PC-3 (cell line): ENCODE data around the gene SLC45A3. TPM values are rescaled to one million over a fixed set of nuclear protein-coding genes. Genes with fewer than 3 reads are reported as not detected.
A peak's percentile ranks its signal among the peaks of the same experiment; 100 is the strongest.

ENCODE experiments used
- ATAC-seq: fragments of 200-7000 bp; cut with Tn5 transposase; 2 replicates; pipeline ENCODE4 v1.9.1; 2020; ENCODE audit warnings: mild to moderate bottlenecking, moderate library complexity
- BruUV-seq: library from RNA; stranded (reverse); fragments of 400-500 nt; replicated peaks from 2 replicates; lab custom pipeline; 2021; lab: Mats Ljungman, UMichigan
- CTCF ChIA-PET: fragments of 300-600 bp; sonication (Branson Sonifier 250); formaldehyde crosslinking; loops from one replicate; lab custom pipeline; 2022; ENCODE audit warnings: antibody characterized with exemption; lab: Charles Lee
- POLR2A ChIA-PET: fragments of 300-600 bp; sonication (Branson Sonifier 250); formaldehyde crosslinking; loops from one replicate; lab custom pipeline; 2022; ENCODE audit warnings: antibody characterized with exemption; ENCODE audit not compliant: unreplicated experiment; lab: Charles Lee
- DNase-seq: peaks from one replicate; pipeline ENCODE4 v3.0.0-alpha.2; 2015
- H2AFZ ChIP-seq: fragments of 300-600 bp; sonication (generic); 2 replicates; pipeline ENCODE4 v1.6.0; 2016; ENCODE audit warnings: antibody characterized with exemption, low read length
- H3F3A ChIP-seq: fragments of 300-600 bp; sonication (generic); one replicate; pipeline ENCODE4 v1.6.0; 2017; ENCODE audit warnings: antibody characterized with exemption, low read length, control low read depth, mild to moderate bottlenecking; ENCODE audit not compliant: unreplicated experiment
- H3K27ac ChIP-seq: fragments of 300-600 bp; sonication (generic); 2 replicates; pipeline ENCODE4 v1.5.1; 2016; ENCODE audit warnings: mild to moderate bottlenecking, low read length
- H3K27me3 ChIP-seq: fragments of 300-600 bp; sonication (generic); 2 replicates; pipeline ENCODE4 v1.6.1; 2016; ENCODE audit warnings: low read length, mixed read lengths
- H3K36me3 ChIP-seq: fragments of 300-600 bp; sonication (generic); 2 replicates; pipeline ENCODE4 v1.6.1; 2016; ENCODE audit warnings: low read depth, mixed run types, low read length, mixed read lengths
- H3K4me1 ChIP-seq: fragments of 300-600 bp; sonication (generic); 2 replicates; pipeline ENCODE4 v1.5.1; 2016; ENCODE audit warnings: low read length; ENCODE audit not compliant: insufficient read depth
- H3K4me2 ChIP-seq: fragments of 300-600 bp; sonication (generic); 2 replicates; pipeline ENCODE4 v1.6.0; 2016; ENCODE audit warnings: low read length
- H3K4me3 ChIP-seq: fragments of 300-600 bp; sonication (generic); 2 replicates; pipeline ENCODE4 v1.5.1; 2016; ENCODE audit warnings: mild to moderate bottlenecking, low read length, mixed read lengths
- H3K79me2 ChIP-seq: fragments of 300-600 bp; sonication (generic); 2 replicates; pipeline ENCODE4 v1.6.1; 2017; ENCODE audit warnings: low read length, mixed read lengths
- H3K9ac ChIP-seq: fragments of 300-600 bp; sonication (generic); 2 replicates; pipeline ENCODE4 v1.6.0; 2016; ENCODE audit warnings: mild to moderate bottlenecking, low read length
- H3K9me2 ChIP-seq: fragments of 300-600 bp; sonication (generic); replicated peaks from 2 replicates; pipeline ENCODE4 v1.6.1; 2016; ENCODE audit warnings: mixed run types, low read length, mixed read lengths
- H3K9me3 ChIP-seq: fragments of 300-600 bp; sonication (generic); 2 replicates; pipeline ENCODE4 v1.6.1; 2016; ENCODE audit warnings: low read length, mixed read lengths
- H4K20me1 ChIP-seq: fragments of 300-600 bp; sonication (generic); 2 replicates; pipeline ENCODE4 v1.6.1; 2016; ENCODE audit warnings: low read length, mixed read lengths
- EZH2 ChIP-seq: fragments of 300-600 bp; sonication (generic); IDR thresholded peaks from one replicate; pipeline ENCODE4 v1.6.1; 2017; ENCODE audit warnings: antibody characterized with exemption, mild to moderate bottlenecking, low read length; ENCODE audit not compliant: unreplicated experiment
- EZH2phosphoT487 ChIP-seq: fragments of 300-600 bp; sonication (generic); IDR thresholded peaks from 2 replicates; pipeline ENCODE4 v1.6.1; 2018; ENCODE audit warnings: mild to moderate bottlenecking, antibody characterized with exemption, low read length, borderline replicate concordance
- intact Hi-C: fragments of 100-400 bp; cut with micrococcal nuclease; formaldehyde crosslinking; loops from 2 replicates; pipeline ENCODE4 v1.9.0; 2023
- total RNA-seq: library from RNA; depleted of rRNA; stranded (reverse); fragments of >200 nt; gene quantifications from 2 replicates; pipeline ENCODE4 v1.2.3, GENCODE V29; 2014
- TF ChIP-seq, protein P1 (sequence below): fragments of 300-600 bp; sonication (generic); conservative IDR thresholded peaks from 2 replicates; pipeline ENCODE4 v1.5.1; 2017; ENCODE audit warnings: antibody characterized with exemption, low read depth, mild to moderate bottlenecking, low read length

Gene SLC45A3
- total RNA-seq, 1 experiment from 2014 or later = 33.2 TPM

DNA sequence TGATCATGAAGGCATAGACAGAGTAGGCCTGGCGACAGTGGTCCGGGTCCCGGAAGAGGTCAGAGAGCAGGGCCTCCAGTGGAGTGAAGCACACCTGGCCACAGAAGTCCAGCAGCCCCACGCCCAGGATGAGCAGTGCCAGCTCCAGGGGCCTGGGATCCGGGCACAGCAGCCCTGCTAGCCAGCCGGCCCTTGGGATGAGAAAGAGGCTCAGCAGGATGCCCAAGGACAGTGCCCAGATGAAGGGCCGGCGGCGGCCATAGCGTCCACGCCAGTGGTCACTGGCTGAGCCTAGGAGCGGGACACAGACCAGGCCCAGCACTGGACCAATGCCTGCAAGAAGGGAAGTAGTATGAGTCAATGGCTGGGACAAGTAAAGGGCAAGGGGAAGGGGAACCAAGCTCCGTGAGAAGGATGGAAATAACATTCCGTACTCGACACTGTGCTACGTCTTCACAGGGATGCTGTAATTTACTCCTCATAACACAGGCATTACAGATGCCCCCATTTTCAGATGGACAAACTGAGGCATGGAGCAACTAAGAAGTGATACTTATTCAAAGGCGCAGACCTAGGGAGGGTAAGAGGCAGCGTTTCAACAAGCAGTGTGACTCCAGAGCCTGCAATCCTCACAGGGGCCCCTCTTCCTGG is 16.9 kb downstream of the SLC45A3 start:
- H4K20me1 ChIP-seq = no peaks in the 10 kb centered on the region
- no TSS peak for BruUV-seq
- H3K36me3 ChIP-seq = peaks cover 4% of the 10 kb centered on the region; the same call in 1 of the 2 replicates
- H3K27me3 ChIP-seq = no peaks in the 10 kb centered on the region
- no peaks in the 10 kb centered on the region for H3K9me2 ChIP-seq
- TF ChIP-seq, protein P1, sequence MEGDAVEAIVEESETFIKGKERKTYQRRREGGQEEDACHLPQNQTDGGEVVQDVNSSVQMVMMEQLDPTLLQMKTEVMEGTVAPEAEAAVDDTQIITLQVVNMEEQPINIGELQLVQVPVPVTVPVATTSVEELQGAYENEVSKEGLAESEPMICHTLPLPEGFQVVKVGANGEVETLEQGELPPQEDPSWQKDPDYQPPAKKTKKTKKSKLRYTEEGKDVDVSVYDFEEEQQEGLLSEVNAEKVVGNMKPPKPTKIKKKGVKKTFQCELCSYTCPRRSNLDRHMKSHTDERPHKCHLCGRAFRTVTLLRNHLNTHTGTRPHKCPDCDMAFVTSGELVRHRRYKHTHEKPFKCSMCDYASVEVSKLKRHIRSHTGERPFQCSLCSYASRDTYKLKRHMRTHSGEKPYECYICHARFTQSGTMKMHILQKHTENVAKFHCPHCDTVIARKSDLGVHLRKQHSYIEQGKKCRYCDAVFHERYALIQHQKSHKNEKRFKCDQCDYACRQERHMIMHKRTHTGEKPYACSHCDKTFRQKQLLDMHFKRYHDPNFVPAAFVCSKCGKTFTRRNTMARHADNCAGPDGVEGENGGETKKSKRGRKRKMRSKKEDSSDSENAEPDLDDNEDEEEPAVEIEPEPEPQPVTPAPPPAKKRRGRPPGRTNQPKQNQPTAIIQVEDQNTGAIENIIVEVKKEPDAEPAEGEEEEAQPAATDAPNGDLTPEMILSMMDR = no peak
- TF ChIP-seq EZH2 = no peak
- TF ChIP-seq EZH2phosphoT487 = no peak
- no peaks in the 10 kb centered on the region for H3F3A ChIP-seq
- POLR2A ChIA-PET = interaction anchor here (0.5 kb wide), 1 partner anchor 307 kb away, joined by 13 read pairs; no protein-coding TSS in a partner anchor
- H2AFZ ChIP-seq = no peak overlapping the region
- no peak overlapping the region for H3K4me3 ChIP-seq
- intact Hi-C loops = no loop called here
- H3K4me1 ChIP-seq = peaks cover 46% of the 10 kb centered on the region
- peak overlapping the region; percentile 75 for H3K4me2 ChIP-seq
- H3K27ac ChIP-seq = peak overlapping the region; percentile 82
- peak overlapping the region; percentile 55; the same call in 1 of the 2 replicates for H3K9ac ChIP-seq
- DNase-seq (no peak), ATAC-seq (no peak)
- CTCF ChIA-PET = no interaction called here
- no peaks in the 10 kb centered on the region for H3K9me3 ChIP-seq
- H3K79me2 ChIP-seq = peaks cover 38% of the 10 kb centered on the region

DNA sequence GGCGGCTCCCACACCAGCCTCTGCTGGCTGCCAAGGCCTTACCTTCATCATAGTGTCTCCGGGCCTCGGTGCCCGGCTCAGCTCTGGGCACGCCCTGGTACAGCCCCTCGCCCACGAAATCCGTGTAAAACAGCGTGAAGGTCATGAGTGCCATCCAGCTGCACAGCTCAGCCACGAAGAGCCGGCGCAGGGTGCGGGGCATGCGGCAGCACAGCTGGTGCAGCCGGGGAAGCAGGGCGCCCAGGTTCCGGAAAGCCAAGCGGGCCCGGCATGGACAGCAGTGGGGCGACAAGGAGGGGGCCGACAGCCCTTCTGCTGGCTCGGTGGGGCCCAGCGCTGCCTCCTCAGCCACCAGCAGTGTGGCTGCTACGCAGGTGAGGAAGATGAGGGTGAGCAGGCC is 17.5 kb downstream of the SLC45A3 start:
- CTCF ChIA-PET = no interaction called here

More for the DNA sequence above, 17.5 kb downstream of the SLC45A3 start:
- POLR2A ChIA-PET = no interaction called here
- no peaks in the 10 kb centered on the region for H3K9me3 ChIP-seq
- peaks cover 5% of the 10 kb centered on the region; the same call in 1 of the 2 replicates for H3K36me3 ChIP-seq
- BruUV-seq = no TSS peak
- H3K79me2 ChIP-seq = peaks cover 32% of the 10 kb centered on the region
- no peaks in the 10 kb centered on the region for H3K9me2 ChIP-seq
- TF ChIP-seq EZH2 = no peak
- TF ChIP-seq, protein P1 = no peak
- no peak for TF ChIP-seq EZH2phosphoT487
- H3K4me2 ChIP-seq = no peak overlapping the region
- H3K4me1 ChIP-seq = peaks cover 40% of the 10 kb centered on the region
- ATAC-seq = no peak
- intact Hi-C loops = no loop called here
- DNase-seq = no peak
- no peak overlapping the region for H2AFZ ChIP-seq
- no peaks in the 10 kb centered on the region for H3F3A ChIP-seq
- no peak overlapping the region for H3K9ac ChIP-seq
- no peaks in the 10 kb centered on the region for H4K20me1 ChIP-seq
- no peaks in the 10 kb centered on the region for H3K27me3 ChIP-seq
- H3K27ac ChIP-seq = no peak overlapping the region
- H3K4me3 ChIP-seq = no peak overlapping the region
